ENCODE results near the gene KIAA0513.

DNA sequence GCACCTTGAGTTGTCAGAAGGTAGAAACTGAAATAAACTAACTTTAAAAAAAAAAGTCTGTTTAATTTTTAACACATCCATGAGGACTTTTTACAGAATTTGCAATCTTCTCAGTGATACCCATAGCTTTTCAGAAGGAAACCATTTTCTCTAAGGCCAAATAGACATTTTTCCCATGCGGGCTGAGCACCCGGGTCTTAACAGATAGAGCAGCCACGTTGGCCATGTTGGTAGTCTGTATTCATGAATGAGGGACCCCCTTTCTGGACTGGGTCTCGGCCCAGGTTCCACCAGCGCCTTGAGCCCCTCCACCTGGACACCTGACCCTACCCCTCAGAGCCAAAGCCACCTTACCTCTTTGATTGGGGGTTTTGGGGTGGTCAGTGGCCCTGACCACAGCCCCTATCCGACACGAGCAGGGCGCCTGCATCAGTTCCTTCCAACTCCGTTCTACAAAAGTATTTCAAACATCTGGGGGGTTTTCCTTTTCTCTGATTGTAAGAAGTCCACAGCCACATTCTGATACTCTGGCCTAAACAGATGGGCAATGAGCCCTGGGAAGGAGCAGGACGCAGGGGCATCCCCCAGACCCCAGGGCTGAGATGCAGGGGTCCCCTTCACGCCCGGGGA lies 66.7 kb downstream of the KIAA0513 start:
- TF ChIP-seq, protein P1, sequence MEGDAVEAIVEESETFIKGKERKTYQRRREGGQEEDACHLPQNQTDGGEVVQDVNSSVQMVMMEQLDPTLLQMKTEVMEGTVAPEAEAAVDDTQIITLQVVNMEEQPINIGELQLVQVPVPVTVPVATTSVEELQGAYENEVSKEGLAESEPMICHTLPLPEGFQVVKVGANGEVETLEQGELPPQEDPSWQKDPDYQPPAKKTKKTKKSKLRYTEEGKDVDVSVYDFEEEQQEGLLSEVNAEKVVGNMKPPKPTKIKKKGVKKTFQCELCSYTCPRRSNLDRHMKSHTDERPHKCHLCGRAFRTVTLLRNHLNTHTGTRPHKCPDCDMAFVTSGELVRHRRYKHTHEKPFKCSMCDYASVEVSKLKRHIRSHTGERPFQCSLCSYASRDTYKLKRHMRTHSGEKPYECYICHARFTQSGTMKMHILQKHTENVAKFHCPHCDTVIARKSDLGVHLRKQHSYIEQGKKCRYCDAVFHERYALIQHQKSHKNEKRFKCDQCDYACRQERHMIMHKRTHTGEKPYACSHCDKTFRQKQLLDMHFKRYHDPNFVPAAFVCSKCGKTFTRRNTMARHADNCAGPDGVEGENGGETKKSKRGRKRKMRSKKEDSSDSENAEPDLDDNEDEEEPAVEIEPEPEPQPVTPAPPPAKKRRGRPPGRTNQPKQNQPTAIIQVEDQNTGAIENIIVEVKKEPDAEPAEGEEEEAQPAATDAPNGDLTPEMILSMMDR (IDR thresholded peaks at IDR 0.05) = no peak
- TF ChIP-seq TCF7L2 (IDR thresholded peaks at IDR 0.05; ENCODE audit: low read depth, low read length) (no peak), POLR2AphosphoS5 (IDR thresholded peaks at IDR 0.05; ENCODE audit: low read depth, low read length) (no peak)
